ENCODE measurements around the gene E2F2.
"Not testable (repeated sequence)": the region's sequence is repeated elsewhere in the genome, so short reads cannot be mapped to it uniquely, and the experiment has no call there.

E2F2 gene

GRCh38 chr1:23524163-23524562 is 6.9 kb downstream of the E2F2 start:
- no peak for DNase-seq (ENCODE audit: low spot score)

- no peak for DNase-seq (ENCODE audit: low spot score)
Measured at GRCh38 chr1:23522244-23522982, 8.6 kb downstream of the E2F2 start.

- peak; percentile 63 for DNase-seq (ENCODE audit: low spot score)
Measured at GRCh38 chr1:23521588-23521987, 9.4 kb downstream of the E2F2 start.

- DNase-seq (ENCODE audit: low spot score), result no peak
Measured at GRCh38 chr1:23517581-23517980, 13.5 kb downstream of the E2F2 start.

GRCh38 chr1:23515905-23516304 is 15.1 kb downstream of the E2F2 start:
- no peak for DNase-seq (ENCODE audit: low spot score)

GRCh38 chr1:23514111-23514679 is 16.8 kb downstream of the E2F2 start:
- no peak for DNase-seq (ENCODE audit: low spot score)

- no peak for DNase-seq (ENCODE audit: low spot score)
Measured at GRCh38 chr1:23509896-23510295, 21.1 kb downstream of the E2F2 start.

GRCh38 chr1:23506376-23507107 is 24.5 kb downstream of the E2F2 start:
- no peak for DNase-seq (ENCODE audit: low spot score)

- DNase-seq (ENCODE audit: low spot score), result no peak
Measured at GRCh38 chr1:23505851-23506250, 25.2 kb downstream of the E2F2 start.

GRCh38 chr1:23504156-23504555 is 26.9 kb downstream of the E2F2 start:
- DNase-seq (ENCODE audit: low spot score), result not testable (repeated sequence)

- no peak for DNase-seq (ENCODE audit: low spot score)
Measured at GRCh38 chr1:23502951-23503350, 28.1 kb downstream of the E2F2 start.

GRCh38 chr1:23500466-23500865 is 30.6 kb downstream of the E2F2 start:
- no peak for DNase-seq (ENCODE audit: low spot score)

GRCh38 chr1:23497777-23498439 is 33.1 kb downstream of the E2F2 start:
- no peak for DNase-seq (ENCODE audit: low spot score)

GRCh38 chr1:23496490-23497181 is 34.4 kb downstream of the E2F2 start:
- DNase-seq (ENCODE audit: low spot score), result no peak

- DNase-seq (ENCODE audit: low spot score), result not testable (repeated sequence)
Measured at GRCh38 chr1:23494836-23495235, 36.2 kb downstream of the E2F2 start.

GRCh38 chr1:23492776-23493175 is 38.3 kb downstream of the E2F2 start:
- DNase-seq (ENCODE audit: low spot score), result not testable (repeated sequence)

GRCh38 chr1:23492132-23492720 is 38.8 kb downstream of the E2F2 start:
- no peak for DNase-seq (ENCODE audit: low spot score)

GRCh38 chr1:23489842-23490241 is 41.2 kb downstream of the E2F2 start:
- no peak for DNase-seq (ENCODE audit: low spot score)

- no peak for DNase-seq (ENCODE audit: low spot score)
Measured at GRCh38 chr1:23485002-23485332, 46.1 kb downstream of the E2F2 start.

GRCh38 chr1:23484253-23485001 is 46.6 kb downstream of the E2F2 start:
- DNase-seq (ENCODE audit: low spot score), result peak; percentile 99
